Ovary (tissue), 9 donors: Measurements from ENCODE around the gene ZC3H6. TPM values are rescaled to one million over a fixed set of nuclear protein-coding genes. Genes with fewer than 3 reads are reported as not detected.

Experiments used
- DNase-seq, 5 donors: peaks; one replicate each; pipeline ENCODE4 v3.0.0-alpha.2; 2019 to 2020
- H3K27ac ChIP-seq, 2 donors: fragments of 200-600 bp; one replicate each; pipeline versions ENCODE4 v1.5.1 to v1.8.0; 2019 to 2022
- H3K27me3 ChIP-seq: fragments of 200-600 bp; one replicate; pipeline ENCODE4 v1.8.0; 2022
- H3K36me3 ChIP-seq: fragments of 200-600 bp; sonication (generic); one replicate; pipeline ENCODE4 v1.5.1; 2019
- H3K4me1 ChIP-seq: one replicate; pipeline ENCODE4 v1.8.1; 2013; ENCODE audit warnings: mild to moderate bottlenecking, moderate library complexity; ENCODE audit not compliant: insufficient read depth
- H3K4me3 ChIP-seq: fragments of 200-600 bp; sonication (generic); one replicate; pipeline ENCODE4 v1.5.1; 2017
- H3K9me3 ChIP-seq, 2 donors: fragments of 200-600 bp in 1 of 2; sonication (generic) in 1 of 2; one replicate each; pipeline versions ENCODE4 v1.5.1 to v1.8.1; 2013 to 2019; ENCODE audit warnings: mild to moderate bottlenecking in 1 of 2, moderate library complexity in 1 of 2
- CTCF ChIP-seq, 3 donors: fragments of 450-650 bp in 2 of 3; fragments of 200-600 bp in 1 of 3; IDR thresholded peaks; one replicate each; pipeline versions ENCODE4 v1.5.1 to v1.8.0; 2016 to 2022; ENCODE audit warnings: antibody characterized with exemption in 3 of 3, mild to moderate bottlenecking in 1 of 3
- EP300 ChIP-seq: sonication (generic); formaldehyde crosslinking; IDR thresholded peaks from one replicate; pipeline ENCODE4 v1.6.1; 2017; ENCODE audit warnings: antibody characterized with exemption
- POLR2A ChIP-seq: fragments of 450-650 bp; IDR thresholded peaks from one replicate; pipeline ENCODE4 v1.6.1; 2017; ENCODE audit warnings: antibody characterized with exemption, mild to moderate bottlenecking, moderate library complexity
- WGBS, 3 donors: extraction: QIAGEN DNeasy Blood & Tissue Kit in 1 of 3; methylation state at CpG; one replicate each; pipeline versions ENCODE4 v1.1.5 to v1.1.7; 2013 to 2017; 5-methylcytosine and 5-hydroxymethylcytosine counted together
- intact Hi-C, 4 donors: fragments of 100-400 bp; cut with DNase I; formaldehyde crosslinking; loops; one replicate each; pipeline versions ENCODE4 v1.11.0 to v1.15.1; 2022 to 2023
- polyA plus RNA-seq, 2 donors: library from polyadenylated mRNA; stranded (reverse); fragments of 200-250 nt in 1 of 2; fragments of 350-450 nt in 1 of 2; fragmentation: Illumina TruSeq in 1 of 2; extraction: RNeasy Lipid Tissue Mini Kit (QIAGEN cat#74804) in 1 of 2; gene quantifications; one replicate each; pipeline ENCODE4 v1.2.3, GENCODE V29; 2013 to 2014
- total RNA-seq, 7 donors: library from RNA; depleted of rRNA in 2 of 7; stranded (reverse); fragments of >200 nt in 2 of 7; fragmentation: NEBNext Ultra II Directional in 3 of 7; extraction: Animal tissue kit (Norgen Biotek cat#: 25700) in 3 of 7; gene quantifications; one replicate each; pipeline versions ENCODE4 v1.1.0 to v1.2.4, GENCODE V29; 2016 to 2023
- donor health status: DM: no; HTN: no; CAD: no; lungs with moderate emphysema.
- donor health status: DM: no; HTN: no; CAD: no.
- donor health status: Bipolar disorder and iron deficiency.
- donor health status: DM: yes; HTN: yes; CAD: no.
- donor health status: DM: no; HTN: no; CAD: no.
- donor health status: DM: yes; HTN: yes; CAD: no.

Gene ZC3H6
- total and polyA plus RNA-seq, 9 donors, result 4.6 to 30.1 (median 19.2) TPM

- H3K36me3 ChIP-seq, result no peaks in the 10 kb centered on the region
- no peak for TF ChIP-seq EP300
- no peak for TF ChIP-seq CTCF (IDR thresholded peaks at IDR 0.05)
- TF ChIP-seq POLR2A, result no peak
- no peak for DNase-seq
- H3K9me3 ChIP-seq, result no peaks in the 10 kb centered on the region
- no peaks in the 10 kb centered on the region for H3K27me3 ChIP-seq
- no peak overlapping the region for H3K4me3 ChIP-seq
- no peaks in the 10 kb centered on the region for H3K4me1 ChIP-seq
- intact Hi-C loops, result loop anchor here in 2 of 4 donors (10.0 kb wide), 3 partner anchors 181 to 359 kb away; partner anchors contain the start of genes MERTK (in 1 of the 2), RGPD8 (in 1 of the 2) and TMEM87B (in 1 of the 2)
- H3K27ac ChIP-seq, result no peak overlapping the region
- 91 to 93% (median 91%) methylated on average over 5 of the region's 5 CpGs for WGBS, 3 donors
Measured at GRCh38 chr2:112253261-112253815, 22.1 kb upstream of the ZC3H6 start.

GRCh38 chr2:112254466-112255240 is 20.7 kb upstream of the ZC3H6 start, which contains the start of gene ZC3H8:
Gene ZC3H8, minus strand, starts transcription at chr2:112255042. Its CDS starts 61 bp downstream, at chr2:112254981.
- Histone ChIP-seq H3K27me3 (no peaks in the 10 kb centered on the region), H3K9me3 (no peaks in the 10 kb centered on the region), H3K4me3 (peak within 1 kb of the TSS; percentile 87), H3K4me1 (peaks cover 1% of the 10 kb centered on the region), H3K36me3 (no peaks in the 10 kb centered on the region), H3K27ac (peak within 1 kb of the TSS; percentile 18 to 54)
- DNase-seq, result peak; percentile 92 to 95 (median 92)
- 0 to 1% (median 1%) methylated on average over 68 of the region's 68 CpGs for WGBS, 3 donors
- intact Hi-C loops, result loop anchor here in 2 of 4 donors (5.0 to 10.0 kb wide), 4 partner anchors 178 to 360 kb away; partner anchors contain the start of genes RGPD8 (in 2 of the 2), MERTK (in 1 of the 2) and TMEM87B (in 1 of the 2)
- TF ChIP-seq POLR2A (peak; percentile 53), CTCF (IDR thresholded peaks at IDR 0.05) (no peak), EP300 (no peak)

GRCh38 chr2:112255875-112256274 is 19.5 kb upstream of the ZC3H6 start:
- H3K4me1 ChIP-seq, result peaks cover 1% of the 10 kb centered on the region
- H3K4me3 ChIP-seq, result no peak overlapping the region
- no peaks in the 10 kb centered on the region for H3K9me3 ChIP-seq
- DNase-seq, result no peak
- H3K27me3 ChIP-seq, result no peaks in the 10 kb centered on the region
- TF ChIP-seq POLR2A (no peak), CTCF (IDR thresholded peaks at IDR 0.05) (no peak), EP300 (no peak)
- intact Hi-C loops, result loop anchor here in 2 of 4 donors (5.0 to 10.0 kb wide), 4 partner anchors 176 to 361 kb away; partner anchors contain the start of genes RGPD8 (in 2 of the 2), MERTK (in 1 of the 2) and TMEM87B (in 1 of the 2)
- H3K36me3 ChIP-seq, result no peaks in the 10 kb centered on the region
- 85 to 87% (median 85%) methylated on average over 2 of the region's 2 CpGs for WGBS, 3 donors
- H3K27ac ChIP-seq, result no peak overlapping the region

- no peak overlapping the region for H3K4me3 ChIP-seq
- H3K36me3 ChIP-seq, result no peaks in the 10 kb centered on the region
- no peak for TF ChIP-seq POLR2A
- no peak for TF ChIP-seq EP300
- no peak for TF ChIP-seq CTCF (IDR thresholded peaks at IDR 0.05)
- WGBS, 3 donors, result 74 to 80% (median 75%) methylated on average over 2 of the region's 2 CpGs
- DNase-seq, result no peak
- no peaks in the 10 kb centered on the region for H3K9me3 ChIP-seq
- no peak overlapping the region for H3K27ac ChIP-seq
- no peaks in the 10 kb centered on the region for H3K27me3 ChIP-seq
- intact Hi-C loops, result loop anchor here in 2 of 4 donors (5.0 to 10.0 kb wide), 4 partner anchors 176 to 362 kb away; partner anchors contain the start of genes RGPD8 (in 2 of the 2), MERTK (in 1 of the 2) and TMEM87B (in 1 of the 2)
- H3K4me1 ChIP-seq, result peaks cover 1% of the 10 kb centered on the region
Measured at GRCh38 chr2:112256654-112257053, 18.7 kb upstream of the ZC3H6 start.
